AG10803 (cell line): ENCODE measurements around the gene COX11.

ENCODE experiments used
- DNase-seq: peaks from one replicate; pipeline ENCODE4 v3.0.0; 2010; ENCODE audit warnings: low read depth
- H3K4me3 ChIP-seq: 2 replicates; pipeline ENCODE4 v1.5.1; 2011; ENCODE audit warnings: mild to moderate bottlenecking, low read length, control low read depth
- TF ChIP-seq, protein P1 (sequence below): conservative IDR thresholded peaks from 2 replicates; pipeline ENCODE4 v1.5.1; 2011; ENCODE audit warnings: mild to moderate bottlenecking, low read length, control low read depth, inconsistent platforms

Gene COX11

DNA sequence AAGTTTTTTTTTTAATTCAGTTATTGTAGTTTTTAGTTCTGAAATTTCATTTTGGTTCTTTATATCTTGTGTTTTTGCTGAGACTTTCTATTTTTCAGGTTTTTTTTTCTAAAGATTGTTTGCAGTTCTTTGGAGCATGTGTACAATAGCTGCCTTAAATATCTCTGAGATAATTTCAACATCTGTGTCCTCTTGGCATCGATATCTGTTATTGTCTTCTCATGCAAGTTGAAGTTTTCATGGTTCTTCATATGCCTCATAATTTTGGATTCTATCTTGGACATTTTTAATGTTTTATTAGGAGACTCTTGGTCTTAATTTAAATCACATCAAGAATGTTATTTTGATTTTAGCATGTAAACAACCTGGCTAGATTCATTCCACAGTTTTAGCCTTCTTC, 22.8 kb downstream of the COX11 start:
- TF ChIP-seq, protein P1, sequence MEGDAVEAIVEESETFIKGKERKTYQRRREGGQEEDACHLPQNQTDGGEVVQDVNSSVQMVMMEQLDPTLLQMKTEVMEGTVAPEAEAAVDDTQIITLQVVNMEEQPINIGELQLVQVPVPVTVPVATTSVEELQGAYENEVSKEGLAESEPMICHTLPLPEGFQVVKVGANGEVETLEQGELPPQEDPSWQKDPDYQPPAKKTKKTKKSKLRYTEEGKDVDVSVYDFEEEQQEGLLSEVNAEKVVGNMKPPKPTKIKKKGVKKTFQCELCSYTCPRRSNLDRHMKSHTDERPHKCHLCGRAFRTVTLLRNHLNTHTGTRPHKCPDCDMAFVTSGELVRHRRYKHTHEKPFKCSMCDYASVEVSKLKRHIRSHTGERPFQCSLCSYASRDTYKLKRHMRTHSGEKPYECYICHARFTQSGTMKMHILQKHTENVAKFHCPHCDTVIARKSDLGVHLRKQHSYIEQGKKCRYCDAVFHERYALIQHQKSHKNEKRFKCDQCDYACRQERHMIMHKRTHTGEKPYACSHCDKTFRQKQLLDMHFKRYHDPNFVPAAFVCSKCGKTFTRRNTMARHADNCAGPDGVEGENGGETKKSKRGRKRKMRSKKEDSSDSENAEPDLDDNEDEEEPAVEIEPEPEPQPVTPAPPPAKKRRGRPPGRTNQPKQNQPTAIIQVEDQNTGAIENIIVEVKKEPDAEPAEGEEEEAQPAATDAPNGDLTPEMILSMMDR = no peak
- no peak overlapping the region for H3K4me3 ChIP-seq
- peak; percentile 54 for DNase-seq

DNA sequence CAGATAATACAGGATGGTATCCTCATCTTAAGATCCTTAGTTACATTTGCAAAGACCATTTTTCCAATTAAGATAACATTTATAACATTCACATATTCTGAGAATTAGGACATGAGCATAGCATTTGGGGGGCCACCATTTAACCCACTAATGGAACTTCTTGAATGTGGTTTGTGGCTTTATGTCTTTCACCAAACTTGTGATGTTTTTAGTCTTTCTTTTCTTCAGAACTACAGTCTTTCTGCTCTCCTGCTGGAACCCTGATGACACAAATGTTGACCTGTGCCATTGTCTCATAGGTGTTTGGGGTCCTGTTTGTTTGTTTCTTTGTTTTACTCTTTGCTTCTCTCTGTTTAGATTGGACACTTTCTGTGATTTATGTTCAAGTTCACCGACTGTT, 23.2 kb downstream of the COX11 start:
- H3K4me3 ChIP-seq = no peak overlapping the region
- no peak for DNase-seq
- TF ChIP-seq, protein P1 = no peak

DNA sequence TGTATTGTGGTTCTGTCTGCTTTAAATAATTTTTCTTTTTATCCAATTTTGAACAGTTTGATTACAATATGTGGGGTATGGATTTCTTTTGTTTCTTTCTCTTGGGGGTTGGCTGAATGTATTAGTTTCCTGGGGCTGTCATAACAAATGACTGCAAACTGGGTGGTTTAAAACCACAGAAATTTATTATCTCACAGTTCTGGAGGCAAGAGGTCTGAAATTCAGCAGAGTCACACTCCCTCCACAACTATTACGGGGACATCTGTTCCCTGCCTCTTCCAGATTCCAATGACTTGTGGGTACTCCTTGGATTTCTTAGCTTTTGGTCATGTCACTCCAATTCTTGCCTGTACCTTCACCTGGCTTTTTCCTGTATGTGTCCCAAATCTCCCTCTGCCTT, 23.7 kb downstream of the COX11 start:
- DNase-seq = peak; percentile 71
- H3K4me3 ChIP-seq = no peak overlapping the region
- TF ChIP-seq, protein P1 = no peak

- no peak for DNase-seq
Observed at GRCh38 chr17:54941285-54941684, 27.2 kb downstream of the COX11 start.

DNA sequence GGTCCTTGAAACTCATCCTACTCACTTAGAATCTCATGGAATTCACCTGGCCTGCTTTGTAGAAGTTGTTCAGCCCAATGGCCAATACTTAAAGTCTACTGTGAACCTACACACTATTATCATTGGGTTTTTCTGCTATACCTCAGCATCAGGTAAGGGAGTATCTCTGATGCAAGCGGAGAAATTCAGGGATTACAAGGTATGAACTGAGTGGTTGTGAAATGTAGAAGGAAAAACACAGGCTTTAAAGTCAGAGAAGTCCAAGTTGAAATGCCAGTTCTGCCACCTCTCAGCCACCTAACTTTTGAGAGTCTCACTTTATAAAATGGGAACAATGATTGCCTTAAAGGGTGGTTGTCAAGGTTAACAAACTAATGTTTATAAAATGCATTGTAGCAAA, 31.0 kb downstream of the COX11 start:
- no peak overlapping the region for H3K4me3 ChIP-seq
- TF ChIP-seq, protein P1 = no peak
- DNase-seq = no peak

More at GRCh38 chr17:54941285-54941684, 27.2 kb downstream of the COX11 start:
- H3K4me3 ChIP-seq = no peak overlapping the region
- TF ChIP-seq, protein P1 = no peak

DNA sequence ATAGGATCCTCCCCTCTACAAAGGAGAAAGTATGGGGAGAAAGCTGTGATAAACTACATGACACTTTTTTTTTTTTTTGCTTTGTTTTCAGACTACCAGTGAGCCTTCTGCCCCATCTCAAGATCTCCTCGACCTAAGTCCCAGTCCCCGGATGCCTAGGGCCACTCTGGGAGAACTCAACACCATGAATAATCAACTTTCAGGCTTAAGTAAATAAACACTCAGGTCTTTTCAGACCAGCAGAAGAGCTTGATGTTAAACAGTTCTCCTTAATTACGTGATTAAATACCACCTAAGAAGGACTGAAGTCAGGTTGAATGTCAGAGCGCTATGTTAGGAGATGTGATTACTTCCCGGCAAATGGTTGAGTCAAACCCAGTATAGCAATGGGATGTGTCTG, 31.4 kb downstream of the COX11 start:
- TF ChIP-seq, protein P1 = no peak
- no peak for DNase-seq
- H3K4me3 ChIP-seq = no peak overlapping the region

GRCh38 chr17:54935471-54935870, 33.0 kb downstream of the COX11 start:
- DNase-seq = no peak
- H3K4me3 ChIP-seq = no peak overlapping the region
- TF ChIP-seq, protein P1 = no peak
